OCI-LY7 (cell line): ENCODE measurements around the gene EFCAB5. TPM values are rescaled to one million over a fixed set of nuclear protein-coding genes. Genes with fewer than 3 reads are reported as not detected.

Source experiments
- BruUV-seq: library from RNA; stranded (reverse); fragments of 400-500 nt; replicated peaks from 2 replicates; lab custom pipeline; 2021; lab: Mats Ljungman, UMichigan
- CTCF ChIA-PET: fragments of 300-600 bp; sonication (Branson Sonifier 250); formaldehyde crosslinking; loops from one replicate; lab custom pipeline; 2022; ENCODE audit warnings: antibody characterized with exemption; ENCODE audit not compliant: unreplicated experiment; lab: Charles Lee
- POLR2A ChIA-PET: fragments of 300-600 bp; sonication (Branson Sonifier 250); formaldehyde crosslinking; loops from one replicate; lab custom pipeline; 2022; ENCODE audit warnings: antibody characterized with exemption; lab: Charles Lee
- DNase-seq: peaks from one replicate; pipeline ENCODE4 v3.0.0-alpha.2; 2015; ENCODE audit warnings: low spot score
- H2AFZ ChIP-seq: fragments of 200-600 bp; sonication (generic), shearing (Covaris generic); 2 replicates; pipeline ENCODE4 v1.6.1; 2014; ENCODE audit warnings: mild to moderate bottlenecking, antibody characterized with exemption, low read length, moderate library complexity
- H3K27ac ChIP-seq: fragments of 200-600 bp; sonication (generic); 2 replicates; pipeline ENCODE4 v1.5.1; 2014; ENCODE audit warnings: mixed run types, low read depth, mild to moderate bottlenecking, moderate library complexity, low read length, inconsistent platforms; ENCODE audit not compliant: poor library complexity, severe bottlenecking
- H3K36me3 ChIP-seq: fragments of 200-600 bp; sonication (generic); 2 replicates; pipeline ENCODE4 v1.6.1; 2014; ENCODE audit warnings: mild to moderate bottlenecking, antibody characterized with exemption, low read length, moderate library complexity, mixed read lengths; ENCODE audit not compliant: insufficient read depth
- H3K4me1 ChIP-seq: fragments of 200-600 bp; sonication (generic); 2 replicates; pipeline ENCODE4 v1.5.1; 2014; ENCODE audit warnings: mild to moderate bottlenecking, low read length; ENCODE audit not compliant: insufficient read depth, poor library complexity, severe bottlenecking
- H3K4me2 ChIP-seq: fragments of 200-600 bp; sonication (generic); 2 replicates; pipeline ENCODE4 v1.6.1; 2014; ENCODE audit warnings: mild to moderate bottlenecking, low read length
- H3K4me3 ChIP-seq: fragments of 200-600 bp; sonication (generic); 2 replicates; pipeline ENCODE4 v1.5.1; 2014; ENCODE audit warnings: mild to moderate bottlenecking, low read depth, low read length; ENCODE audit not compliant: poor library complexity, severe bottlenecking
- H3K79me2 ChIP-seq: fragments of 200-600 bp; sonication (generic); 2 replicates; pipeline ENCODE4 v1.6.1; 2016; ENCODE audit warnings: low read depth, mild to moderate bottlenecking, low read length, moderate library complexity, mixed read lengths; ENCODE audit not compliant: insufficient read depth
- H3K9me2 ChIP-seq: fragments of 200-600 bp; sonication (generic); 2 replicates; pipeline ENCODE4 v1.6.1; 2016; ENCODE audit warnings: mild to moderate bottlenecking, low read length, mixed read lengths; ENCODE audit not compliant: insufficient read depth
- H3K9me3 ChIP-seq: fragments of 200-600 bp; sonication (generic); 2 replicates; pipeline ENCODE4 v1.6.1; 2014; ENCODE audit warnings: mild to moderate bottlenecking, mixed run types, low read length, mixed read lengths
- H4K20me1 ChIP-seq: fragments of 200-600 bp; sonication (generic); 2 replicates; pipeline ENCODE4 v1.6.1; 2014; ENCODE audit warnings: mild to moderate bottlenecking, antibody characterized with exemption, low read length, moderate library complexity, mixed read lengths; ENCODE audit not compliant: insufficient read depth
- CTCF ChIP-seq: fragments of 200-600 bp; sonication (generic); conservative IDR thresholded peaks from 2 replicates; pipeline ENCODE4 v1.5.1; 2014; ENCODE audit warnings: mild to moderate bottlenecking, antibody characterized with exemption, low read length, moderate library complexity, mixed read lengths
- EZH2phosphoT487 ChIP-seq: fragments of 200-600 bp; sonication (generic); IDR thresholded peaks from 2 replicates; pipeline ENCODE4 v1.6.1; 2018; ENCODE audit warnings: low read depth, borderline replicate concordance, mild to moderate bottlenecking, mixed run types, antibody characterized with exemption, low read length, moderate library complexity, mixed read lengths
- intact Hi-C: fragments of 100-400 bp; cut with micrococcal nuclease; formaldehyde crosslinking; loops from one replicate; pipeline ENCODE4 v1.10.0; 2022; ENCODE audit not compliant: unreplicated experiment
- microRNA-seq: library from miRNA; unstranded; fragments of <30 nt; microRNA quantifications from one replicate; pipeline ENCODE4 v1.2.0, GENCODE V29; 2022; ENCODE audit warnings: borderline replicate concordance
- small RNA-seq: library from RNA; depleted of rRNA; stranded (forward); fragments of <200 nt; gene quantifications from one replicate; pipeline ENCODE3, GENCODE V24; 2014
- total RNA-seq, 2 experiments: library from RNA; depleted of rRNA in 1 of 2; stranded (reverse); fragments of >200 nt in 1 of 2; shearing (Covaris generic) in 1 of 2; gene quantifications; 2 replicates each; pipeline ENCODE4 v1.2.3, GENCODE V29; 2014 to 2022

Gene EFCAB5
- total RNA-seq, 2 experiments from 2014 or later, result 1.9 to 2.2 TPM

DNA sequence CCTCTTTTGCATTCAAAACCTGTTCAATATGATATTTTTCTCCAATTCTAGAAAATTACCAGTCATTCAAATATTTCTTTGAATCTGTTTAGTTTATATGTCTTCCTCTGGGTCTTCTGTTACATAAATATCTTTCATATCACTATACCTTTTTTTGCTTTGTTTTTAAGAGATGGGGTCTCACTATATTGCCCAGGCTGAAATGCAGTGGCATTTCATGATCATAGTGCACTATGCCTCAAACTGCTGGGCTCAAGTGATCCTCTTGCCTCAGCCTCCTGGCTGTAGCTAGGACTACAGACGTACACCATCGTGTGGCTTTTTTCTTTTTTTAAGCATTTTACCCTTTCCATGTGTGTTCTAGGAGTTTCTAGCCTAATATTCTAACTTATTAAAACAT, 214.0 kb downstream of the EFCAB5 start:
- H3K9me2 ChIP-seq, result no peaks in the 10 kb centered on the region
- H2AFZ ChIP-seq, result no peak overlapping the region
- ChIA-PET CTCF (no interaction called here), POLR2A (no interaction called here)
- H3K4me1 ChIP-seq, result peaks cover 27% of the 10 kb centered on the region
- no TSS peak for BruUV-seq
- no peak for DNase-seq
- no peak overlapping the region for H3K27ac ChIP-seq
- H4K20me1 ChIP-seq, result 0 out of 2 replicates have a peak, but pooled peaks cover 6% of the 10 kb centered on the region
- H3K36me3 ChIP-seq, result peaks cover 56% of the 10 kb centered on the region
- H3K4me3 ChIP-seq, result no peak overlapping the region
- peaks cover 70% of the 10 kb centered on the region for H3K79me2 ChIP-seq
- no peak overlapping the region for H3K4me2 ChIP-seq
- no peak for TF ChIP-seq EZH2phosphoT487
- TF ChIP-seq CTCF, result no peak
- H3K9me3 ChIP-seq, result peaks cover 27% of the 10 kb centered on the region
- intact Hi-C loops, result no loop called here

Small RNA genes within 50 kb of the gene (microRNA-seq; reads per million reads assigned to microRNA genes)
- not detected for gene MIR423

Small RNA genes within 50 kb of the gene (small RNA-seq; reads per million reads assigned to genes)
- not detected for gene AC104984.5
- not detected for gene RNY4P13

Other genes starting within 250 kb of the EFCAB5 start
- 22.0 and 39.4 TPM in 2 replicates for gene SSH2, start 11.4 kb upstream of the EFCAB5 start, total RNA-seq (2014; rRNA removed; shearing (Covaris generic))
- gene SSH2, start 11.4 kb upstream of the EFCAB5 start, total RNA-seq (2022), result 73.9 and 78.6 TPM in 2 replicates
- 18.6 and 26.1 TPM in 2 replicates for gene NSRP1, start 175.2 kb downstream of the EFCAB5 start, total RNA-seq (2014; rRNA removed; shearing (Covaris generic))
- gene NSRP1, start 175.2 kb downstream of the EFCAB5 start, total RNA-seq (2022), result 43.5 and 44.1 TPM in 2 replicates